ENCODE measurements around the gene EFCAB6. TPM values are rescaled to one million over a fixed set of nuclear protein-coding genes. Genes with fewer than 3 reads are reported as not detected.

The EFCAB6 gene
- total and polyA plus RNA-seq, 4 donors, result 0.14 to 2.1 (median 0.53) TPM

- Histone ChIP-seq H3K9ac (ENCODE audit: low read depth in 1 of 2, low read length in 2 of 2) (no peak overlapping the region), H3K4me1 (ENCODE audit: control insufficient read depth in 4 of 4, insufficient read depth in 4 of 4, low read length in 3 of 4) (no peaks in the 10 kb centered on the region), H3K9me3 (ENCODE audit: control insufficient read depth in 4 of 4, low read length in 3 of 4) (no peaks in the 10 kb centered on the region), H3K27ac (ENCODE audit: low read depth in 1 of 2, low read length in 2 of 2) (no peak overlapping the region), H3K4me3 (ENCODE audit: low read depth in 1 of 3, low read length in 3 of 3) (no peak overlapping the region), H3K27me3 (ENCODE audit: control insufficient read depth in 4 of 4, insufficient read depth in 4 of 4, low read length in 3 of 4) (no peaks in the 10 kb centered on the region), H3K36me3 (ENCODE audit: control insufficient read depth in 4 of 4, insufficient read depth in 3 of 4, low read depth in 1 of 4, low read length in 3 of 4) (no peaks in the 10 kb centered on the region)
- 81% methylated on average over 9 of the region's 9 CpGs for WGBS
- TF ChIP-seq CTCF (IDR thresholded peaks at IDR 0.05; ENCODE audit: low read depth, low read length, missing input control) (no peak), ATF3 (IDR thresholded peaks at IDR 0.05) (no peak), RAD21 (IDR thresholded peaks at IDR 0.05) (no peak), FOXA2 (IDR thresholded peaks at IDR 0.05) (no peak), GABPA (IDR thresholded peaks at IDR 0.05 in 1 of 2, conservative IDR thresholded peaks at IDR 0.05 in 1 of 2) (no peak), EGR1 (IDR thresholded peaks at IDR 0.05; ENCODE audit: low read depth in 2 of 2) (no peak), YY1 (IDR thresholded peaks at IDR 0.05) (no peak), SP1 (IDR thresholded peaks at IDR 0.05) (no peak), RXRA (IDR thresholded peaks at IDR 0.05) (no peak), TAF1 (conservative IDR thresholded peaks at IDR 0.05) (no peak), FOXA1 (IDR thresholded peaks at IDR 0.05) (no peak)
- TF ChIP-seq, protein P1, sequence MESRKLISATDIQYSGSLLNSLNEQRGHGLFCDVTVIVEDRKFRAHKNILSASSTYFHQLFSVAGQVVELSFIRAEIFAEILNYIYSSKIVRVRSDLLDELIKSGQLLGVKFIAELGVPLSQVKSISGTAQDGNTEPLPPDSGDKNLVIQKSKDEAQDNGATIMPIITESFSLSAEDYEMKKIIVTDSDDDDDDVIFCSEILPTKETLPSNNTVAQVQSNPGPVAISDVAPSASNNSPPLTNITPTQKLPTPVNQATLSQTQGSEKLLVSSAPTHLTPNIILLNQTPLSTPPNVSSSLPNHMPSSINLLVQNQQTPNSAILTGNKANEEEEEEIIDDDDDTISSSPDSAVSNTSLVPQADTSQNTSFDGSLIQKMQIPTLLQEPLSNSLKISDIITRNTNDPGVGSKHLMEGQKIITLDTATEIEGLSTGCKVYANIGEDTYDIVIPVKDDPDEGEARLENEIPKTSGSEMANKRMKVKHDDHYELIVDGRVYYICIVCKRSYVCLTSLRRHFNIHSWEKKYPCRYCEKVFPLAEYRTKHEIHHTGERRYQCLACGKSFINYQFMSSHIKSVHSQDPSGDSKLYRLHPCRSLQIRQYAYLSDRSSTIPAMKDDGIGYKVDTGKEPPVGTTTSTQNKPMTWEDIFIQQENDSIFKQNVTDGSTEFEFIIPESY (IDR thresholded peaks at IDR 0.05), result no peak
- TF ChIP-seq, protein P2, sequence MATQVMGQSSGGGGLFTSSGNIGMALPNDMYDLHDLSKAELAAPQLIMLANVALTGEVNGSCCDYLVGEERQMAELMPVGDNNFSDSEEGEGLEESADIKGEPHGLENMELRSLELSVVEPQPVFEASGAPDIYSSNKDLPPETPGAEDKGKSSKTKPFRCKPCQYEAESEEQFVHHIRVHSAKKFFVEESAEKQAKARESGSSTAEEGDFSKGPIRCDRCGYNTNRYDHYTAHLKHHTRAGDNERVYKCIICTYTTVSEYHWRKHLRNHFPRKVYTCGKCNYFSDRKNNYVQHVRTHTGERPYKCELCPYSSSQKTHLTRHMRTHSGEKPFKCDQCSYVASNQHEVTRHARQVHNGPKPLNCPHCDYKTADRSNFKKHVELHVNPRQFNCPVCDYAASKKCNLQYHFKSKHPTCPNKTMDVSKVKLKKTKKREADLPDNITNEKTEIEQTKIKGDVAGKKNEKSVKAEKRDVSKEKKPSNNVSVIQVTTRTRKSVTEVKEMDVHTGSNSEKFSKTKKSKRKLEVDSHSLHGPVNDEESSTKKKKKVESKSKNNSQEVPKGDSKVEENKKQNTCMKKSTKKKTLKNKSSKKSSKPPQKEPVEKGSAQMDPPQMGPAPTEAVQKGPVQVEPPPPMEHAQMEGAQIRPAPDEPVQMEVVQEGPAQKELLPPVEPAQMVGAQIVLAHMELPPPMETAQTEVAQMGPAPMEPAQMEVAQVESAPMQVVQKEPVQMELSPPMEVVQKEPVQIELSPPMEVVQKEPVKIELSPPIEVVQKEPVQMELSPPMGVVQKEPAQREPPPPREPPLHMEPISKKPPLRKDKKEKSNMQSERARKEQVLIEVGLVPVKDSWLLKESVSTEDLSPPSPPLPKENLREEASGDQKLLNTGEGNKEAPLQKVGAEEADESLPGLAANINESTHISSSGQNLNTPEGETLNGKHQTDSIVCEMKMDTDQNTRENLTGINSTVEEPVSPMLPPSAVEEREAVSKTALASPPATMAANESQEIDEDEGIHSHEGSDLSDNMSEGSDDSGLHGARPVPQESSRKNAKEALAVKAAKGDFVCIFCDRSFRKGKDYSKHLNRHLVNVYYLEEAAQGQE (IDR thresholded peaks at IDR 0.05), result no peak
- no peak for DNase-seq (ENCODE audit: low spot score)
These were observed 25.6 kb upstream of the EFCAB6 start for GRCh38 chr22:43837666-43838065.

- WGBS, result 85% methylated on average over 13 of the region's 13 CpGs
- H3K9ac ChIP-seq (ENCODE audit: low read depth in 1 of 2, low read length in 2 of 2), result no peak overlapping the region
- no peak for DNase-seq (ENCODE audit: low spot score)
- H3K9me3 ChIP-seq (ENCODE audit: control insufficient read depth in 4 of 4, low read length in 3 of 4), result no peaks in the 10 kb centered on the region
- H3K27ac ChIP-seq (ENCODE audit: low read depth in 1 of 2, low read length in 2 of 2), result no peak overlapping the region
- no peaks in the 10 kb centered on the region for H3K36me3 ChIP-seq (ENCODE audit: control insufficient read depth in 4 of 4, insufficient read depth in 3 of 4, low read depth in 1 of 4, low read length in 3 of 4)
- no peak for TF ChIP-seq JUND (IDR thresholded peaks at IDR 0.05)
- TF ChIP-seq SP1 (IDR thresholded peaks at IDR 0.05), result no peak
- TF ChIP-seq NR2F2 (IDR thresholded peaks at IDR 0.05), result no peak
- TF ChIP-seq HNF4G (IDR thresholded peaks at IDR 0.05), result no peak
- TF ChIP-seq, protein P3, sequence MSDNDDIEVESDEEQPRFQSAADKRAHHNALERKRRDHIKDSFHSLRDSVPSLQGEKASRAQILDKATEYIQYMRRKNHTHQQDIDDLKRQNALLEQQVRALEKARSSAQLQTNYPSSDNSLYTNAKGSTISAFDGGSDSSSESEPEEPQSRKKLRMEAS (IDR thresholded peaks at IDR 0.05), result no peak
- TF ChIP-seq CTCF (IDR thresholded peaks at IDR 0.05; ENCODE audit: low read depth, low read length, missing input control), result no peak
- TF ChIP-seq ATF3 (IDR thresholded peaks at IDR 0.05), result no peak
- no peak for TF ChIP-seq EGR1 (IDR thresholded peaks at IDR 0.05; ENCODE audit: low read depth in 2 of 2)
- no peak for TF ChIP-seq RAD21 (IDR thresholded peaks at IDR 0.05)
- no peak for TF ChIP-seq RXRA (IDR thresholded peaks at IDR 0.05)
- TF ChIP-seq YY1 (IDR thresholded peaks at IDR 0.05), result no peak
- no peaks in the 10 kb centered on the region for H3K4me1 ChIP-seq (ENCODE audit: control insufficient read depth in 4 of 4, insufficient read depth in 4 of 4, low read length in 3 of 4)
- no peak overlapping the region for H3K4me3 ChIP-seq (ENCODE audit: low read depth in 1 of 3, low read length in 3 of 3)
- no peaks in the 10 kb centered on the region for H3K27me3 ChIP-seq (ENCODE audit: control insufficient read depth in 4 of 4, insufficient read depth in 4 of 4, low read length in 3 of 4)
These were observed 23.6 kb upstream of the EFCAB6 start for GRCh38 chr22:43835736-43836135.
